ENCODE measurements around the gene FBXW7.
A peak's percentile ranks its signal among the peaks of the same experiment; 100 is the strongest.

The FBXW7 gene

DNA sequence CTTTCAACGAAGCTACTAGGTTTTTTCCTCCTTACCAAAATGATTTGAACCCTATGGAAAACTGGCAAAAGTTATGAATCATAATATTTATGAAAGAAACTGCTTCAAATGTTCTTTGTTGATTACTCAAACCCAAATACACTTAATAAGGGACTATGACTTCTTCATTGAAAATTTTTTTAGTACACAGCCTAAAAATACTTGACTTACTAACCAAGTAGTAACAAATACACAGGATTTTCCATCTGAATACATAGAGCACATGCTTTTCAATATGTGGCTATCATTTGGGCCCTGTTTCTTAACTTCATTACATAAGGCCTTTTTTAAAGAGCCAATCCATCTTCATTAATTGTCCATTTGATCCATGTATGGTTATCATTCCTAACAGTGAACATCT, 171.5 kb downstream of the FBXW7 start:
- DNase-seq, result no peak

DNA sequence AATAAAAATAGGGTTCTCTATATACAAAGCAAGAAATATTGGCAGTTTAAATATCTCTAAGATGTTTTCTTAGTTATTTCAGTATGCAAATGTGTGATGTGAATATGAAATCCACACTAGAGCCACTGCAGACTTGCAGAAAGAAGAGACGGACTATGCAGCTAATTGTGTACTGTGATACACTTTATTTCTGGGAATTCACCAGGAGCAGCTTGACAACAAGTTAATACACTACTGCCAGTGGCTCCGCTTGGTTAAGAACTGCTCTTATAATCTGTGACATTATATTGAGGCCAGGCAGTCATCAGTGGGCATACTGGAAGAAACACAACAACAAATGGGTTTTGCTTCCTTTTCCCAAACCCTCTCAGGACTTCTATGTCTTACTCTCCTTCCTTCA, 172.0 kb downstream of the FBXW7 start:
- no peak for DNase-seq

DNA sequence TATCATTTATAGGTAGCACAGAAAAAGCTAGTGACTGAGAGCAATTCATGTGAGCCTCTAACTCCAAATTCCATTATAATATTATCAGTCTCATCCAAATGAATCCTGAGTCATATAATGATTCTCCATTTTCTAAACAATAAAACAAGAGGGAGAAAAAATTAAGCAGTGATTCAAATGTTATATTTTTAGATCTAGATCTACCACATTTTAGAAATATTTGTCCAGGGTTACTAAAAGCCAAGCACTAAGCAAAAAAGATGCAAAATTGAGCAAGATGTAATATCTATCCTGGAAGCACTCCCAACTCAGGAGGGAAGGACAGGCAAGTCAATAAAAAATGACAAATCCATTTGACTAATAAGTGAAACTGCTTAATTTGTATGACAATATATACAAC, 172.8 kb downstream of the FBXW7 start:
- DNase-seq, result no peak

DNA sequence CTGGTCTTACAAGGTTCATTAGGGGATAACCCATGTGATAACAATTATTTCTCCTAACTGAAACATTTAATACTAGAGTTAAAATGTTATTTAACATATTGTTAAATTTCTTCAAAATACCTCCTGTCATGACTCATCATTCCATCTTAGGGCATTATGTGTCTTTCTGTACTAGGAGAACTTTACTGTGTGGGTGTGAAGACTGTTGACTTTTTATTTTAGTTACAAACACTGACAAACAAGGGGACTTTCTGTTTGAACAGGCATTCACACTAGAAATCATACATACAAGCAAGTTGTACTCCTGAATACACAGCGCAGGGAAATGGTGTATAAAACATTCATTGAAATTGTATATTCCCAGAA, 175.9 kb downstream of the FBXW7 start:
- DNase-seq, result no peak

DNA sequence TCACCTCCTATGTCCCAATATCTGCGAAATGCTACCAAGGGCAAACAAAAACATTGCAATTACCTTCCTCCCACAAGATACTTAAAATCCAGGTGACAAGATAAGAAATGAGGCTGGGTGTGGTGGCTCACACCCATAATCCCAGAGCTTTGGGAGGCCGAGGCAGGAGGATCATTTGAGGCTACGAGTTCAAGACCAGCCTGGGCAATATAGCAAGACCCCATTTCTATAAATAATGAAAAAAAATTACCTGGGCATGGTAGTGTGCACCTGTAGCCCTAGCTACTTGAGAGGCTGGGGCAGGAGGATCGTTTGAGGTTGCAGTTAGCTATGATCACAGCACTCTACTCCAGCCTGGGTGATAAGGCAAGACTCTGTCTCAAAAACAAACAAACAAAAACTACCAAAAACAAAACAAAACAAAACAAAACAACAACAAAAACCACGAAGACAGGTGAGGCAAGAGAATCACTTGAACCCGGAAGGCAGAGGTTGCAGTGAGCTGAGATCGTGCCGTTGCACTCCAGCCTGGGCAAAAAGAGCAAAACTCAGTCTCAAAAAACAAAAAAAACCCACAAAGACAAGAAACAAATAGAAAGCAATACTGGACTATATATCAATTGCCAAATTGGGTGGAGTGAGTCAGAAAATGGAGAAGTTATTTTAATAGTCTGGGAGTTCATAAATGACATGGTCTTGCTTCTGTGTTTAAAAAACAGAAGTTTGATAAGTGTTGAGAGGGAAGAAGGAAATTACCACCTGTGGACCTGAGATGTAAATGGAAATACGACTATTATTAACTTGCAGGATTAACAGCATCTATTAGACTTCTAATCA, 176.5 kb downstream of the FBXW7 start:
- no peak for DNase-seq

DNA sequence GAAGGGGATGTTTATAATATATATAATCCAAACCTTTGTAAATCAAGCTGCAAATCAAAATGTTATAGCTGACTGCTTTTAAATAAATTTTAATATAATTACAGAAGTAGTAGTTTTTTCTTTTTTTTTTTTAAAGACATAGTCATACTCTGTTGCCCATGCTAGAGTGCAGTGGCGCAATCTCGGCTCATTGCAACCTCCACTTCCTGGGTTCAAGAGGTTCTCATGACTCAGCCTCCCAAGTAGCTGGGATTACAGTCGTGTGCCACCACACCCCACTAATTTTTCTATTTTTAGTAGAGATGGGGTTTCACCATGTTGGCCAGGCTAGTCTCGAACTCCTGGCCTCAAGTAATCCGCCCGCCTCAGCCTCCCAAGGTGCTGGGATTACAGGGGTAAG, 178.7 kb downstream of the FBXW7 start:
- DNase-seq, result no peak

DNA sequence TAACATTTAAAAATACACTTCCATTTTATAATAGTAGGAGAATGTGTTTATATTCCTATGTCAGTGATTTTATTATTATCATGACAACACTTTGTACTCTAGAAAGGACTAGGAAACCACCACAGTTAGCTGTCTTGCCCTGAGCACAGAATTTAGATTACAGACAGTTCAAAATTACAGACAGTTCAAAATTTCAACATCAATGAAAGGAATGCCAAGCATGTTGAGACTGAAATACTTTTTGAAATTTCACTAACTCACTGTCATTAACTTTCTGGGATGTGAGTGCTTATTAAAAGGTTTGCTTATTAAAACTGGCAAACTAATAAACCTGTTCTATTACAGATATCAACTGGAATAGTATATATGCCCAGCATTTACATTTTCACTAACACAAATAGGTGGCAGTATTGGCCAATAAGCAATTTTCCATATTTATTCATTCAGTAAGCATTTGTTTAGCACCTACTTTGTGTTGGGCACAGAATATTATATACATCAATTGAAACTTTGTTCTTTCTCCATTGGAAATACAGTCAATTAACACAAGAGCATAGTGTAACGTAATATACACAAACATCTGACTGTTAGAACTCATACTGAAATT, 179.4 kb downstream of the FBXW7 start:
- no peak for DNase-seq

DNA sequence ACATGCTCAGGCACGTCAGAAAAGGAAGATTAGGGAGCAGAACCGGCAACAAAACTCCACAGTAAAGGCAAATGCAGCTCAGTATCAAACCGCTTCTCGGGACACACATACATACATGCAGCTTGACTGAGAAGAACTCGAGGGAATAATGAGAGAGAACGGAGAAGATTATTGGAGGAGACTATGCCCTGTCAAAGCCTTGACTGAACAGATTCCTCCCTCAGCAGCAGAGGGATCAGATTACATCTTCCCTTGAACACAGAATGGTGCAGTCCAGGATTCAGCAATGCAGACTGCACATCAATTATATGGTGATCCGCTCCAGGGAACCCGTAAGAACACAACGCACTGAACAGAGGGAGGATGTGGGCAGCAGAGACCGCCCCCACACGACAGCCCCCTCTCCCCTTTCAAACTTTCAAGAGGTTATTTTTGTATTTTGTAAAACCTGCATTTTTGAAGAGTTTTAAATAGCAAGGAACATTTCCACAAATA, 183.2 kb downstream of the FBXW7 start:
- DNase-seq, result peak; percentile 95

DNA sequence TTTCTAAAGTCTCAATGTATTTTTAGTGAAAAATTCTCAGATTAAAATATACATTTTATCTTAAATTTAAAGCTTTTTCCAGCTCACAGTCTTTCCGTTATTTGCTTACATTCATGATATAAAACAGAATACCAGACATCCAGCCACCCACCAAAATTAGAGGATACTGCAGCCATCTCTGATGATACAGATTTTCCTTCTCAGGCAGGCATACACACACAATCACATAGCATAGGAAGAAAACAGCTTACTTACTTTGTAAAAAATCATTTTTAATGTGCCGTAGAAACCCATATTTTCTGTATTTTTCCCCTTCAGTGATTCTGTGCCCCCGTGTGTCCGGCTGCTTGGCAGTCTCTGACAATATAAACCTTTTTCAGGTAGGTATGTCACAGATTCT, 183.7 kb downstream of the FBXW7 start:
- DNase-seq, result no peak

DNA sequence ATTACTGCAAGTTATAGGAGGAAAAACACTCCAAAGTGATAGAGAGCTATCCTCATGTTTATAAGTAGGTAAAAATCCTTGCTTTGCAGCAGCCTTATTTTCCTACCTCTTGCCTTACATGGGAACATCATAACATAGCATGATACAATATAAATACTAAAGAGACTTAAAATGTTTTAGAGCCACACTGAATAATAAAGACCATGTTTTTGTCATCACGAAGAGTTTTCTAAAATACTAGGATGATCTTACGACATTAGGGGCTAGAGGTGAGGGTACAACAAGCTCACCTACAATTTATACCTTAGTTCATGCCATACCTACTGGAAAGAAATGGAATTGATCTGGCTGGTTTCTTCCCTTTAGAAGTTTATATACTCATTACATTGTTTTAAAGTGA, 184.8 kb downstream of the FBXW7 start:
- no peak for DNase-seq

DNA sequence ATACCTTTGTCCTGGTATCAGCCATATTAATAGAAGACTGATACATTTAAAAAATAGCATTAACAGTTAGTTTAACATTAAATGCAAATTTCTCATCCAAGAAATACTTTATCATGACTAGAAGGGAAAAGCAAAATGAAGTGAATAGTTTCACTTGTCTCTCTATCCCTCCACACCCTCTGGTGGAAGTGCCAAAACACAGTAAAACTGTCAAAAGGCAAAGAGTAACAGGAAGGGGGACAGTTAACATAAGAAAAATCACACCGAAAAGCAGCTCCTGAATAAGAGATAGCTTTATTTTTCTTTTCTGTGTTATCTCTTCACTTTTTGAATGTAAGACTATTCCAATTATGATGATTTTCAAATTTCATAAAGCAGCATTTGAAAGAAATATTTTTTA, 187.2 kb downstream of the FBXW7 start:
- DNase-seq, result no peak

DNA sequence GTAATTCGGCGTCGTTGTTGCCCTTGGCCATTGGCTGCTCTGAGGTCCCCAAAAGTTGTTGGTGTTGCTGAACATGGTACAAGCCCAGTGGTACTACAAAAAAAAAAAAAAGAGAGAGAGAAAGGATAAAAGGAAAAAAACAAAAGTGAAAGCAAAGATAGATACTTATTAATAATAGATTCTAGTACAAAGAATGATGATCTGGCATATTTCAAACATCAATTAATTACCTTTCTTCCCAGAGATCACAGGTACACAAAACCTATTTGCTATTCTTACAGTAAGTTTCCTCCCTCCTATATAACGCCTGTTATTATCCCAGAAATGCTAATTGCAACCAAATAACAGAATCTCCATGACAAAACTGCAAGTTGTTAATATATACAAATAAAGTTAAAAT, 188.9 kb downstream of the FBXW7 start:
- no peak for DNase-seq

DNA sequence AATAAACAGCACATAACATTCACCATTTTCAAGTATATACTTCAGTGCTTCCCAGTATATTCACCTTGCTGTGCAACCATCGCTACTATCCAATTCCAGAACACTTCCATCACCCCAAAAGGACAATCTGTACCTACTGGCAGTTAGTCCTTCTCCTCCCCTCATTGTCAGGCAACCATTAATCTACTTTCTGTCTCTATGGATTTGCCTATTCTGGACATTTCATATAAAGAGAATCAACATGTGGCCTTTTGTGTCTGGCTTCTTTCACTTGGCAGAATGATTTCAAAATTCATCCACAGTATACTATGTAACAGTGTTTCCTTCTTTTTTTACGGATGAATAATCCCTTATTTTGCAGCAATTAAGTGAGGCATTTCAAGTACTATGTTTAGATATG, 189.4 kb downstream of the FBXW7 start:
- no peak for DNase-seq

DNA sequence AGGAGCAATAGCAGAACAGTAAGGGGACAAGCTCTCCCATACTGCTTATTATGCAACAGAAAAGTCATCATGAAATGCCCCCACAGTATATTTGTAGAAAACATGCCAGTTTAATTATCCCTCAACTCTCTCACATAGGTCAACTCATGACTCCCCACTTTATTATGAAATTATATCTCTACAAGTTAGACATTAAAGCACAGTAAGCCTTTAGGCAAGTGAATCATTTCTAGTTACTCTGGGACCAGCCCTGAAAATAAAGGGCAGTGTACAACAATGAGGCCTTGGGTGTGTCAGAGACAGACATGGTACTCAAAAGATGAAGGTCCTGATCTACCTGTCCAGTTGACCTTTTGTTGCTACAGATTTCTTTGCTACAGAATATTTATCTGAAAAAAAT, 191.9 kb downstream of the FBXW7 start:
- DNase-seq, result no peak

DNA sequence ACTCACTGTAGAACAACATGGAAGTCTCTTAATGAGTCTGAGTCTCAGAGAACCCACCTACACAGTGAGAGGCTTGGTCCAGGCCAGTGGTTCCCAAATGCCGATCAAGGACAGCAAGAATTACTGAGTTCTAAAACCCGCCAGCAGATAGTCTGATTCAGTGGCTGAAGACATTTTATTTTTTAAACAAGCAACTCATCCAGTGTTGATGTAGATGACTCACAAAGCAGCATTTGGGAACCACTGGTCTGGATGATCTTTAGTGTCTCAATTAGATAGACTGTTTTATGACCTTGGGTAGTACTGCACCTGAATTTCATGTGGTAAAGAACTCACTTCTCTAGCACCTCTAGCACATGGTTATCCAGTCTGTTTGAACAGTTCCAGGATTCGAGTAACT, 193.6 kb downstream of the FBXW7 start:
- no peak for DNase-seq

DNA sequence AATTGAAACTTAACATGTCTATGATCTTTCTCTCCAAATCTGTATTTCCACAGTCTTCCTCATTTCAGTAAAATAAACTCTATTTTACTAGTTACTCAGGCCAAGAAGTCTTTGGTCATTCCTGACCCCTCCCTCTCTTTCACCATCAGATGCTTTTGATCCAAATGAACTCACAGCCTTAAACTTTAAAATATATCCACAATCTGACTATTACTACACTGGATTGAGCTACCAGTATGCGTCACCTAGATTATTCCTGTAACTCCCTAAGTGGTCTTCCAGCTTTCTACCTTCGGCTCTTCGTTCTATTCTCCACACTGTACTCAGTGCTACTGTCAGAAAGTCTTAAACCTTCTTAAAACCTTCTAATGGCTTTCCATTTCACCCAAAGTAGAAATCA, 195.1 kb downstream of the FBXW7 start:
- DNase-seq, result no peak

DNA sequence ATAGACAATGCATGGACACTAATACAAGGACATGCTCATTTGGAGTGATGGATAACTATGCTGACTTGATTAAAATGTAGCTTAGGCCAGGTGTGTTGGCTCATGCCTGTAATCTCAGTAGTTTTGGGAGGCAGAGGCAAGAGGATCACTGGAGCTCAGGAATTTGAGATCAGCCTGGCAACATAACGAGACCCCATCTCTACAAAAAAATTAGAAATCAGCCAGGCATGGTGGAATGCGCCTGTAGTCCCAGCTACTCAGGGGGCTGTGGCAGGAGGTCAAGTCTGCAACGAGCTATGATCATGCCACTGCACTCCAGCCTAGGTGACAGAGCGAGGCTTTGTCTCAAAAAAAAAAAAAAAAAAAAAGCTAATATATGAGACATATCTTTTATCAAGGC, 196.3 kb downstream of the FBXW7 start:
- no peak for DNase-seq

DNA sequence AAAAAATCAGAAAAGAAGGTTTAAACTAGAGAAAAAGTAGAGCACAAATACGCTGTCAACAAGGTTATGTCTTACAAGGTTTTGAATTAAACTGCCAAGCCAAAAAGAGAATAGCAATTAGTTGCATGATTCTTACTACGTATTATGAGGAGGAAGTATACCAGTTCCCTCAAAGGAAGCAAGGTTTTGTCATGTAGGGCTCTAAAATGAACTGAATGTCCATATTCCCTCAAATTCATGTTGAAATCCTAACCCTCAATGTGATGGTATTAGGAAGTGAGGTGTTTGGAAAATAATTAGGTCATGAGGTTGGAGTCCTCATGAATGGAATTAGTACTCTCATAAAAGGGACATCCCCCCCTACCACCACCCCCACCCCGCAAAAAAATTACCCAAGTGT, 201.0 kb downstream of the FBXW7 start:
- DNase-seq, result no peak

DNA sequence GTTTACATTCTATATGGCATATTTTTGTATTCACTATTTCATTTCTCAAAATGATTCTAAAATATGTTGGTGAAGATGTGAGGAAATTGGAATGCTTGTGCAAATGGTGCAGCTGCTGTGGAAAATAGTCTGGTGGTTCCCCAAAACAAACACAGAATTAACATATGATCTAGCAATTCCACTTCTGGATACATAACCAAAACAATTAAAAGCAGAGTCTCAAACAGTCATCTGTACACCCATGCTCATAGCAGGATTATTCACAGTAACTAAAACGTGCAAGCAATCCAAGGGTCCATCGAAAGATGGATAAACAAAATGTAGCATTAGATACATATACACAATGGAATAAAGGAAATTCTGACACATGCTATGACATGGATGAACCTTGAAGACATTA, 204.8 kb downstream of the FBXW7 start:
- no peak for DNase-seq

DNA sequence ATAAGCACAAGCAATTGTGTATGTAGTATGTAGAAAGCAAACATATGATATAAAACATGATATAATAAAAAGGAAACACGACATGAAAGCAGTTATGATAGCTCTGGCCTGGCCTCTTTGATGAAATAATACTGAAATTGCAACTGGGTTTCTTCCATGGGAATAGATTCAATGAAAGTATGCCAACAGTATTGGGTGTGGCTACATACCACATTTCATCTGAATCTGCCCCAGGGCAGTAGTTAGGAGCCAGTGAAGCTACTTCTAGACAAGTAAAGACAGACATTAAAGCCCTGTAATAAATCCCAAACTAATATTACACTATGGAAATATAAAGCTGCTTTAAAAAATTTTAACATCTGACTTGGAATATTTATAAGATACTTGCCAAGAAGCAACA, 207.3 kb downstream of the FBXW7 start:
- no peak for DNase-seq

DNA sequence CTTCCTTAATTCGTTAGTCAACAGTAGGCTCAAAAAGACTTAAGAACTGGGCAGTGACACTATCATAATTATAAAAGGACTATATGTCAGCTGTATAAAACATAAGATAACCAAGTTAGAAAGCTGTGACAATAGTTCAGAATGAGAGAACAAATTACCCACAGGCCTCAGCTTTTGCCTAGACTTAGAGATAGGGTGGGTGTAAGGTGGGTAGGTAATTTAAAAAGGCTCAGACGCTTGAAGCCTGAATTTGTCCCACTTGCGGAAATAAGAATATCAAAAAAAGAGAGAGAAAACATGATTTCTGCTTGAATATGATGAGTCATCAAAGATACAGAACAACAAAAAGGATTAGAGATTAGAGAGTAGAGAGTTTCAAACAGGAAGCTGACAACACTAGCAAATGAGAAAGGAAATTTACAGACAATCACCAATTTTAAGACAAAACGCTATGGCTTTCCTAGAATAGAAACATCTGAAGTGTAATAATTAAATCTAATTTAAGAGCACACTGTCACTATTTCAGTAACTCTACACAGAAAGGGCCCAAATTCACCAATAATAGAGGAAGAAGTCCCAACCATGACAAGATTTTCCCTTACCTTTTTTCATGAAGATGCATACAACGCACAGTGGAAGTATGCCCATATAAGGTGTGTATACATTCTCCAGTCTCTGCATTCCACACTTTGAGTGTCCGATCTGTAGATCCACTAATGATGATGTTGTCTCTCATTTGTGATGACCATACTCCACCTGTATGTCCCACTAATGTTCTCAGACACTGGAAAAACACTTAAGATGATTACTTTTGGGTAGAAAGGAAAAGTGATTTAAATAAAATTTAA, 208.1 kb downstream of the FBXW7 start:
- DNase-seq, result no peak

DNA sequence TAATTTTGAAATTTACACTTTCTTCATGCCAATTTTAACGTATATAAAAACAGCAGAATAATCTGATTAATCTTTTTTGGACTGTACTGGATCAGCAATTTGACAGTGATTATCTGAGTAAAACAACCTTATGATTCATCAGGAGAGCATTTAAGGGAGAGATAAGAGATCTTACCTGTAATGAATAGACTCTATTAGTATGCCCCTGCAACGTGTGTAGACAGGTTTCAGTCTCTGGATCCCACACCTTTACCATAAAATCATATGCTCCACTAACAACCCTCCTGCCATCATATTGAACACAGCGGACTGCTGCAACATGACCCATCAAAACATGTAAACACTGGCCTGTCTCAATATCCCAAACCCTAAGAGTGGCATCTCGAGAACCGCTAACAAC, 210.1 kb downstream of the FBXW7 start:
- no peak for DNase-seq

DNA sequence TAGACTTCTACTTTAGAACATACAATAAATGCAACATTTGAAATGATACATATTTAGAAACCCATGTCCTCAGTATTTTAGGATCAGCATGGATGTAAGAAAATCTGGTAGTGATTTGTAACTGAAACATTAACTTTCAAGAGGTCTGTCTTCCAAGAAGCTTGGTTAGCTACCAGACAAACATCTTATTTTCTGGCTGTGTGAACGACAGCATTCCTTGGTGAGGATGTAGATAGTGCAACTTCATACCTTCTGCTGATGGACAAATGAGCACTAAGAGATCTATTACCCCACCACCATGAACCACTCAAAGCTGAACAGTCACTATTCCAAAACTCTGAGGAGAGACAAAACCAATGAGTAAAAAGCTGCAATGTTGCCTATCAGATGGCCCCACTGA, 212.7 kb downstream of the FBXW7 start:
- no peak for DNase-seq

DNA sequence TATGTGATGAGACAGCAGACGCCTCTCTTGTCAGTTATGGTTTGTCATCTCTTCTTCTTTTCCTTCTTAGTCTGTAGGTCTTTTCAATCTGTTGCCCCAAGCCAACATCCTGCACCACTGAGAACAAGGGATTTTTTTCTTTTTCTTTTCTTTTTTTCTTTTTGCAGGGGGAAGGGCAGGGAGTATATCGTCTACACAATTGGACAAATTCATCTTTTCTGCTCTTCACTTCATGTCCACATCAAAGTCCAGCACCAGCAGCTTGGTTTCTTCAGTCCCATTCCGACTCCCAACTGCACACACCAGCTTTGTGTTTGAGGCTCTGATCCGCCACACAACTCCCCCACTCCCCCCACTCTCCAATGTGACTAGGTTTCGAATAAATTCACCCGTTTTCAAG, 213.2 kb downstream of the FBXW7 start:
- no peak for DNase-seq

All from NCI-H1436 (cell line).